SK-N-MC (cell line): Measurements from ENCODE around the gene BSCL2.
A peak's percentile ranks its signal among the peaks of the same experiment; 100 is the strongest.

ENCODE experiments used
- EZH2 ChIP-seq: fragments of 200-600 bp; sonication (generic); IDR thresholded peaks from one replicate; pipeline ENCODE4 v1.6.1; 2017; ENCODE audit warnings: antibody characterized with exemption
- FOXP2 ChIP-seq: optimal IDR thresholded peaks from 2 replicates; pipeline ENCODE3; 2011; ENCODE audit warnings: mild to moderate bottlenecking, moderate library complexity; ENCODE audit not compliant: insufficient read depth; ENCODE audit errors: extremely low read length, control extremely low read depth
- POLR2AphosphoS5 ChIP-seq: IDR thresholded peaks from 2 replicates; pipeline ENCODE4 v1.6.1; 2012; ENCODE audit warnings: mild to moderate bottlenecking, low read depth, low read length, borderline replicate concordance

DNA sequence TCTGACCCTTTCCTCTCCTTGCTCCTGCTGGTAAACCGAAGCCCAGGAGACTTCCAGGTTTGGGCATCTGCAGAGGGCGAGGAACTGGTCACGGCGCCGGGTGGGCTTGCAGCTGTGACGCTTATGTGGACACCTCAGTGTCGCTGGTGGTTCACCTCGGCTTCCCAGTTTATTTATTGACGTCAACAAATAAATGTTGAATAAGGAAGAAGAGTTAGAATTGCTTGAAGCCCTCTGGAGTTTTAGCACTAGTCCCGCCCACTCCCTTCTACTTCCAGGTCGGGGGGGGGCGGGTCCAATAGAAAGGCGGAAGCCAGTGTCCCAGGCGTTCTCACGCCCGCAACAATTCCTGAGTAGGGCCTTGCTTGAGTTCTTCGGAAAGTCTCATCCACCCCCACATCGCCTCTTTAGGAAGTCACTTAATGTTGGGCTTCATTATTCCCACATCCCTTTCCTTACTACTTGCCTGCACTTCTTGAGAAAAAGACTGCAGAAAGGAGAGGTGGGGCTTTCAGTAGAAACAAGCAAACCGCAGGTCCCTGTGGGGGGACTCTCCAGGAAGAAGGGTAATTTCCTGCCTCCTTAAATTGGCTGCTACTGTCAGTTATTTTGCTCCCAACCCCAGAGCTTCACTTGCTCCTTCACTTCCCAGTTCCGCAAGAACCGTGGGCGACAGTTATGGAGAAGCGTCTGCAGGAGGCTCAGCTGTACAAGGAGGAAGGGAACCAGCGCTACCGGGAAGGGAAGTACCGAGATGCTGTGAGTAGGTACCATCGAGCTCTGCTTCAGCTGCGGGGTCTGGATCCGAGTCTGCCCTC, 21.2 kb upstream of the BSCL2 start, which contains the start of gene TTC9C:
- TF ChIP-seq POLR2AphosphoS5 (peak; percentile 90), EZH2 (no peak), FOXP2 (no peak)
